Measurements from ENCODE around the gene HECTD4.

Gene HECTD4

DNA sequence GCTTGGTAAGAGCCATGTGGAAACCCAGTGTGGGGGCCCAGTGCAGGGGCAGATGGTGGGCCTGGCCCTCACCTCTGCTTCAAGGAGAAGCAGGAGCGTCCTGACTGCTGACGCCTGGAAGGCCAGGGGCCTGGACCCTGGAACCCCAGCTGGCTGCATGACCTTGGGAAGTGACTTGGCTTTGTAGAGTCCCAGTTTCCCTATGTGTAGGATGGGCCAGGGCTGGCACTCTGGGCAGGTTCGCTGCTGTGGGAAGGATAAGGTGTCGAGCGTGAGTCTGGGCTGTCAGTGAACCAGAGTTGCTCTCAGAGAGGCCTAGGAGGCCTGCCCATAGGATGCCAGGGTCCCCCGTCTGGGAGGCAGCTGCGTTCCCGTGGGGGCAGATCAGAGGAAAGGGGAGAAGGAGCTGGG lies 213.7 kb downstream of the HECTD4 start:
- H4K20me1 ChIP-seq (ENCODE audit: insufficient read depth, low read length): no peaks in the 10 kb centered on the region
- no peak overlapping the region for H3K27ac ChIP-seq (ENCODE audit: low read depth, low read length, poor library complexity, severe bottlenecking)
- no peaks in the 10 kb centered on the region for H3K4me1 ChIP-seq (ENCODE audit: insufficient read depth, low read length, severe bottlenecking)
- no peak overlapping the region for H3K4me2 ChIP-seq (ENCODE audit: low read length)
- H3K27me3 ChIP-seq (ENCODE audit: insufficient read depth, low read length): no peaks in the 10 kb centered on the region
- H3K9me3 ChIP-seq (ENCODE audit: low read length): no peaks in the 10 kb centered on the region
- TF ChIP-seq, protein P1, sequence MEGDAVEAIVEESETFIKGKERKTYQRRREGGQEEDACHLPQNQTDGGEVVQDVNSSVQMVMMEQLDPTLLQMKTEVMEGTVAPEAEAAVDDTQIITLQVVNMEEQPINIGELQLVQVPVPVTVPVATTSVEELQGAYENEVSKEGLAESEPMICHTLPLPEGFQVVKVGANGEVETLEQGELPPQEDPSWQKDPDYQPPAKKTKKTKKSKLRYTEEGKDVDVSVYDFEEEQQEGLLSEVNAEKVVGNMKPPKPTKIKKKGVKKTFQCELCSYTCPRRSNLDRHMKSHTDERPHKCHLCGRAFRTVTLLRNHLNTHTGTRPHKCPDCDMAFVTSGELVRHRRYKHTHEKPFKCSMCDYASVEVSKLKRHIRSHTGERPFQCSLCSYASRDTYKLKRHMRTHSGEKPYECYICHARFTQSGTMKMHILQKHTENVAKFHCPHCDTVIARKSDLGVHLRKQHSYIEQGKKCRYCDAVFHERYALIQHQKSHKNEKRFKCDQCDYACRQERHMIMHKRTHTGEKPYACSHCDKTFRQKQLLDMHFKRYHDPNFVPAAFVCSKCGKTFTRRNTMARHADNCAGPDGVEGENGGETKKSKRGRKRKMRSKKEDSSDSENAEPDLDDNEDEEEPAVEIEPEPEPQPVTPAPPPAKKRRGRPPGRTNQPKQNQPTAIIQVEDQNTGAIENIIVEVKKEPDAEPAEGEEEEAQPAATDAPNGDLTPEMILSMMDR (IDR thresholded peaks at IDR 0.05; ENCODE audit: low read length): no peak
- TF ChIP-seq EZH2 (IDR thresholded peaks at IDR 0.05; ENCODE audit: borderline replicate concordance, low read length): no peak
- no peaks in the 10 kb centered on the region for H3F3A ChIP-seq (ENCODE audit: insufficient read depth, low read length)
- H3K9ac ChIP-seq (ENCODE audit: low read length): no peak overlapping the region
- H3K36me3 ChIP-seq (ENCODE audit: insufficient read depth, low read length): peaks cover 3% of the 10 kb centered on the region
- no peak overlapping the region for H3K4me3 ChIP-seq (ENCODE audit: low read depth, low read length, poor library complexity, severe bottlenecking)
- H2AFZ ChIP-seq (ENCODE audit: low read length): no peak overlapping the region
- no peaks in the 10 kb centered on the region for H3K79me2 ChIP-seq (ENCODE audit: insufficient read depth, low read length)
- no peaks in the 10 kb centered on the region for H3K9me2 ChIP-seq (ENCODE audit: low read depth, low read length)

GRCh38 chr12:112167718-112168525 lies 214.3 kb downstream of the HECTD4 start:
- H4K20me1 ChIP-seq (ENCODE audit: insufficient read depth, low read length): no peaks in the 10 kb centered on the region
- no peak overlapping the region for H3K4me2 ChIP-seq (ENCODE audit: low read length)
- H3K4me3 ChIP-seq (ENCODE audit: low read depth, low read length, poor library complexity, severe bottlenecking): no peak overlapping the region
- H3K27ac ChIP-seq (ENCODE audit: low read depth, low read length, poor library complexity, severe bottlenecking): no peak overlapping the region
- no peaks in the 10 kb centered on the region for H3K4me1 ChIP-seq (ENCODE audit: insufficient read depth, low read length, severe bottlenecking)
- no peaks in the 10 kb centered on the region for H3K9me3 ChIP-seq (ENCODE audit: low read length)
- no peaks in the 10 kb centered on the region for H3F3A ChIP-seq (ENCODE audit: insufficient read depth, low read length)
- H3K9me2 ChIP-seq (ENCODE audit: low read depth, low read length): no peaks in the 10 kb centered on the region
- no peak overlapping the region for H3K9ac ChIP-seq (ENCODE audit: low read length)
- H3K27me3 ChIP-seq (ENCODE audit: insufficient read depth, low read length): no peaks in the 10 kb centered on the region
- no peak overlapping the region for H2AFZ ChIP-seq (ENCODE audit: low read length)
- H3K79me2 ChIP-seq (ENCODE audit: insufficient read depth, low read length): no peaks in the 10 kb centered on the region
- peaks cover 6% of the 10 kb centered on the region for H3K36me3 ChIP-seq (ENCODE audit: insufficient read depth, low read length)
- TF ChIP-seq, protein P1 (IDR thresholded peaks at IDR 0.05; ENCODE audit: low read length): no peak
- no peak for TF ChIP-seq EZH2 (IDR thresholded peaks at IDR 0.05; ENCODE audit: borderline replicate concordance, low read length)

DNA sequence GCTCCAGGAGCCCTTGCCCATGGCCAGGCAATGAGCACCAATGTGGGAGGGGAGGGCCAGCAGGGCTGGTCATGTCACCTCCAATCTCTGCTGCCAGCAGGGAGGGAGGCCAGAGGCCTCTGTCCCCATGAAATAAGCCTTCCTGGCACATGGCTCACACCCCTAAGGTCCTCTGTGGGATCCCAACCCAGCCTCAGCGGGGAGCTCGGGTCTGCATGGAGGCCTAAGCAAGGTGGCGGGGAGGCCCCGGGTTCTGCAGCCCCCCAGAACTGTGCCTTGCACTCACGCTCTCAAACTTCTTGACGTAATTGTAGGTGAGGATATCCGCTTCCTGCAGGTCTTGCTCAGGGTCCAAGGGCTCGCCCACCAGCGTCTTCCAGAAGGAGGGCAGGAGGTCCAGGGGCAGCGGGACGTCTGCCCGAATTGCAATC lies 215.2 kb downstream of the HECTD4 start:
- Histone ChIP-seq H3K27ac (ENCODE audit: low read depth, low read length, poor library complexity, severe bottlenecking) (no peak overlapping the region), H3K9me3 (ENCODE audit: low read length) (no peaks in the 10 kb centered on the region), H4K20me1 (ENCODE audit: insufficient read depth, low read length) (no peaks in the 10 kb centered on the region), H3K79me2 (ENCODE audit: insufficient read depth, low read length) (no peaks in the 10 kb centered on the region), H3K4me2 (ENCODE audit: low read length) (no peak overlapping the region), H2AFZ (ENCODE audit: low read length) (no peak overlapping the region), H3K4me1 (ENCODE audit: insufficient read depth, low read length, severe bottlenecking) (no peaks in the 10 kb centered on the region), H3K9ac (ENCODE audit: low read length) (no peak overlapping the region), H3F3A (ENCODE audit: insufficient read depth, low read length) (no peaks in the 10 kb centered on the region), H3K4me3 (ENCODE audit: low read depth, low read length, poor library complexity, severe bottlenecking) (no peak overlapping the region), H3K36me3 (ENCODE audit: insufficient read depth, low read length) (peaks cover 15% of the 10 kb centered on the region), H3K9me2 (ENCODE audit: low read depth, low read length) (no peaks in the 10 kb centered on the region), H3K27me3 (ENCODE audit: insufficient read depth, low read length) (no peaks in the 10 kb centered on the region)
- TF ChIP-seq, protein P1 (IDR thresholded peaks at IDR 0.05; ENCODE audit: low read length): no peak
- no peak for TF ChIP-seq EZH2 (IDR thresholded peaks at IDR 0.05; ENCODE audit: borderline replicate concordance, low read length)
